Measurements from ENCODE around the gene AGMAT.

Gene AGMAT

GRCh38 chr1:15538771-15539170 lies 46.1 kb downstream of the AGMAT start:
- ATAC-seq, result no peak
- TF ChIP-seq GLIS3 (CRISPR knock-in tag; IDR thresholded peaks at IDR 0.05) (no peak), PATZ1 (CRISPR knock-in tag; IDR thresholded peaks at IDR 0.05; ENCODE audit: borderline replicate concordance) (no peak), SNAI2 (CRISPR knock-in tag; IDR thresholded peaks at IDR 0.05) (no peak)

- ATAC-seq, result no peak
Measured at GRCh38 chr1:15531682-15532081, 53.2 kb downstream of the AGMAT start.

GRCh38 chr1:15531003-15531402 lies 53.8 kb downstream of the AGMAT start:
- ATAC-seq, result no peak
- TF ChIP-seq ARNTL (CRISPR knock-in tag; IDR thresholded peaks at IDR 0.05; ENCODE audit: borderline replicate concordance, low read depth), result no peak
- TF ChIP-seq ZNF565 (CRISPR knock-in tag; conservative IDR thresholded peaks at IDR 0.05; ENCODE audit: low read depth), result no peak
- TF ChIP-seq TSHZ2 (CRISPR knock-in tag; IDR thresholded peaks at IDR 0.05), result no peak
- no peak for TF ChIP-seq ZFP30 (CRISPR knock-in tag; IDR thresholded peaks at IDR 0.05)
- TF ChIP-seq ESRRG (CRISPR knock-in tag; IDR thresholded peaks at IDR 0.05), result no peak
- no peak for TF ChIP-seq ZNF70 (CRISPR knock-in tag; IDR thresholded peaks at IDR 0.05)
- no peak for TF ChIP-seq PPARA (CRISPR knock-in tag; IDR thresholded peaks at IDR 0.05; ENCODE audit: borderline replicate concordance)
- TF ChIP-seq CSDC2 (CRISPR knock-in tag; IDR thresholded peaks at IDR 0.05), result no peak
- no peak for TF ChIP-seq ZFP3 (CRISPR knock-in tag; IDR thresholded peaks at IDR 0.05)
- TF ChIP-seq RARB (CRISPR knock-in tag; IDR thresholded peaks at IDR 0.05), result no peak
- no peak for TF ChIP-seq ZC3H10 (CRISPR knock-in tag; IDR thresholded peaks at IDR 0.05)
- no peak for TF ChIP-seq TOX (CRISPR knock-in tag; IDR thresholded peaks at IDR 0.05; ENCODE audit: borderline replicate concordance)
- TF ChIP-seq ISL1 (CRISPR knock-in tag; IDR thresholded peaks at IDR 0.05), result no peak

More at GRCh38 chr1:15531682-15532081, 53.2 kb downstream of the AGMAT start:
- TF ChIP-seq CREB5 (CRISPR knock-in tag; IDR thresholded peaks at IDR 0.05; ENCODE audit: low read depth), result no peak
- TF ChIP-seq CSRNP3 (CRISPR knock-in tag; IDR thresholded peaks at IDR 0.05), result no peak
- TF ChIP-seq ZC3H10 (CRISPR knock-in tag; IDR thresholded peaks at IDR 0.05), result no peak
- no peak for TF ChIP-seq ZNF70 (CRISPR knock-in tag; IDR thresholded peaks at IDR 0.05)
- TF ChIP-seq OSR1 (CRISPR knock-in tag; IDR thresholded peaks at IDR 0.05), result no peak
- no peak for TF ChIP-seq POU6F1 (CRISPR knock-in tag; IDR thresholded peaks at IDR 0.05; ENCODE audit: borderline replicate concordance, low read depth)
- TF ChIP-seq CSDC2 (CRISPR knock-in tag; IDR thresholded peaks at IDR 0.05), result no peak
- no peak for TF ChIP-seq BACH2 (CRISPR knock-in tag; IDR thresholded peaks at IDR 0.05; ENCODE audit: borderline replicate concordance)
- no peak for TF ChIP-seq ZNF565 (CRISPR knock-in tag; conservative IDR thresholded peaks at IDR 0.05; ENCODE audit: low read depth)
- no peak for TF ChIP-seq ARNTL (CRISPR knock-in tag; IDR thresholded peaks at IDR 0.05; ENCODE audit: borderline replicate concordance, low read depth)
- no peak for TF ChIP-seq TOX (CRISPR knock-in tag; IDR thresholded peaks at IDR 0.05; ENCODE audit: borderline replicate concordance)

Data from SK-N-SH treated with all-trans-retinoic acid at 6 μM for 48 hours (cell line).